ENCODE results near the gene ST6GALNAC4. TPM values are rescaled to one million over a fixed set of nuclear protein-coding genes. Genes with fewer than 3 reads are reported as not detected.

The ST6GALNAC4 gene
- total and polyA plus RNA-seq, 9 of the 15 experiments (the other 6 are each of a cell fraction or from before 2014, with no cell fraction given), result 2.6 to 43.1 (median 15.4) TPM

DNA sequence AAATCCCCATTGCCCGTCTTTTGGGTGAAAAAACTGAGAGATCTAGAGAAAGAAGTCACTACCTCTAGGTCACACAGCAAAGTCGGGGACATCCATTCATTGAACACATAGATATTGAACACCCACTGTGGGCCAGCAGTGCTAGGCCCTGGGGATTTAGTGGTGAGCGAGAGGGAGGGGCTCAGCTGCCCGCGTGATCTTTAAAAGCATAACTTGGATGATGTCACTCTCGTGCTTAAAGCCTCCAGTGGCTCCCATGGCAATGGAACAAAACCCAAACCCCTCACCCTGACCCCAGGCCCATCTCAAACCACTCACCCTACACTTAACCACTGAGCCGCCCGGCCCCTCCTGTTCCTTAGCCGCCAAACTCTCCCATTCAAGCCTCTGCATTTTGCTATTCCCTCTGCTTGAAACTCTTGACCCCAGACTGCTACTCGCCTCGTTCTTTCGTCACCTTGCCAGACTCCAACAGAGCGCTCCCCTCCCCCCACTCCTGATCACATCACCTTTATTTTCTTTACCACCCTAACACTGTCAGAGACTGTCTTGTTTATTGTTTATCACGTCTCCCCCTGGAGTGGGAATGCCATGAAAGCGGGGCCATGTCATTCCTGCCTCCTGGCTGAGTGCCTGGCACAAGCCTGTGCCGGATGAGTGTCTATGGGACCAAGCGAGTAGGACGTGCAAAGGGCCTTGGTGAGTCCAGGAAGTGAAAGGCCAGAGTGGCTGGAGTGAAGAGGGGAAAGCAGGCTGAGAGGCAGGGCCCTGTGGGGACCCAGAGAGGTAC lies 14.4 kb upstream of the ST6GALNAC4 start (continued):
- TF ChIP-seq POLR3A (IDR thresholded peaks at IDR 0.05; ENCODE audit: borderline replicate concordance, extremely low read depth, insufficient read depth, insufficient read length) (no peak), NR2C1 (IDR thresholded peaks at IDR 0.05) (no peak), NR2C1 (tag; IDR thresholded peaks at IDR 0.05) (no peak; the same call in none of the 2 replicates), NEUROD1 (IDR thresholded peaks at IDR 0.05; ENCODE audit: borderline replicate concordance, low read depth, low read length, partially characterized antibody) (peak; percentile 30), ZFX (CRISPR knock-in tag; IDR thresholded peaks at IDR 0.05) (peak; percentile 90), MEIS2 (IDR thresholded peaks at IDR 0.05; ENCODE audit: partially characterized antibody) (peak; percentile 53), ZNF695 (CRISPR knock-in tag; IDR thresholded peaks at IDR 0.05) (no peak), TRIM24 (IDR thresholded peaks at IDR 0.05) (peak in 1 of 2 experiments; percentile 40; a peak in 2 of 4 replicates), TFE3 (CRISPR knock-in tag; IDR thresholded peaks at IDR 0.05) (no peak), CTBP1 (IDR thresholded peaks at IDR 0.05; ENCODE audit: borderline replicate concordance) (peak; percentile 42; the same call in 1 of the 2 replicates), HDAC1 (IDR thresholded peaks at IDR 0.05) (peak in 1 of 2 experiments; percentile 66; a peak in 1 of 4 replicates), IRF2 (CRISPR knock-in tag; IDR thresholded peaks at IDR 0.05) (no peak), L3MBTL2 (IDR thresholded peaks at IDR 0.05) (peak; percentile 45), POU5F1 (IDR thresholded peaks at IDR 0.05; ENCODE audit: borderline replicate concordance, low read depth, low read length, partially characterized antibody) (no peak), HLTF (IDR thresholded peaks at IDR 0.05) (no peak; the same call in 1 of the 2 replicates), MTA3 (IDR thresholded peaks at IDR 0.05; ENCODE audit: borderline replicate concordance) (0 out of 2 replicates have a peak, but pooled peaks have one; percentile 61), NUFIP1 (IDR thresholded peaks at IDR 0.05; ENCODE audit: partially characterized antibody) (no peak)
- TF ChIP-seq, protein P1, sequence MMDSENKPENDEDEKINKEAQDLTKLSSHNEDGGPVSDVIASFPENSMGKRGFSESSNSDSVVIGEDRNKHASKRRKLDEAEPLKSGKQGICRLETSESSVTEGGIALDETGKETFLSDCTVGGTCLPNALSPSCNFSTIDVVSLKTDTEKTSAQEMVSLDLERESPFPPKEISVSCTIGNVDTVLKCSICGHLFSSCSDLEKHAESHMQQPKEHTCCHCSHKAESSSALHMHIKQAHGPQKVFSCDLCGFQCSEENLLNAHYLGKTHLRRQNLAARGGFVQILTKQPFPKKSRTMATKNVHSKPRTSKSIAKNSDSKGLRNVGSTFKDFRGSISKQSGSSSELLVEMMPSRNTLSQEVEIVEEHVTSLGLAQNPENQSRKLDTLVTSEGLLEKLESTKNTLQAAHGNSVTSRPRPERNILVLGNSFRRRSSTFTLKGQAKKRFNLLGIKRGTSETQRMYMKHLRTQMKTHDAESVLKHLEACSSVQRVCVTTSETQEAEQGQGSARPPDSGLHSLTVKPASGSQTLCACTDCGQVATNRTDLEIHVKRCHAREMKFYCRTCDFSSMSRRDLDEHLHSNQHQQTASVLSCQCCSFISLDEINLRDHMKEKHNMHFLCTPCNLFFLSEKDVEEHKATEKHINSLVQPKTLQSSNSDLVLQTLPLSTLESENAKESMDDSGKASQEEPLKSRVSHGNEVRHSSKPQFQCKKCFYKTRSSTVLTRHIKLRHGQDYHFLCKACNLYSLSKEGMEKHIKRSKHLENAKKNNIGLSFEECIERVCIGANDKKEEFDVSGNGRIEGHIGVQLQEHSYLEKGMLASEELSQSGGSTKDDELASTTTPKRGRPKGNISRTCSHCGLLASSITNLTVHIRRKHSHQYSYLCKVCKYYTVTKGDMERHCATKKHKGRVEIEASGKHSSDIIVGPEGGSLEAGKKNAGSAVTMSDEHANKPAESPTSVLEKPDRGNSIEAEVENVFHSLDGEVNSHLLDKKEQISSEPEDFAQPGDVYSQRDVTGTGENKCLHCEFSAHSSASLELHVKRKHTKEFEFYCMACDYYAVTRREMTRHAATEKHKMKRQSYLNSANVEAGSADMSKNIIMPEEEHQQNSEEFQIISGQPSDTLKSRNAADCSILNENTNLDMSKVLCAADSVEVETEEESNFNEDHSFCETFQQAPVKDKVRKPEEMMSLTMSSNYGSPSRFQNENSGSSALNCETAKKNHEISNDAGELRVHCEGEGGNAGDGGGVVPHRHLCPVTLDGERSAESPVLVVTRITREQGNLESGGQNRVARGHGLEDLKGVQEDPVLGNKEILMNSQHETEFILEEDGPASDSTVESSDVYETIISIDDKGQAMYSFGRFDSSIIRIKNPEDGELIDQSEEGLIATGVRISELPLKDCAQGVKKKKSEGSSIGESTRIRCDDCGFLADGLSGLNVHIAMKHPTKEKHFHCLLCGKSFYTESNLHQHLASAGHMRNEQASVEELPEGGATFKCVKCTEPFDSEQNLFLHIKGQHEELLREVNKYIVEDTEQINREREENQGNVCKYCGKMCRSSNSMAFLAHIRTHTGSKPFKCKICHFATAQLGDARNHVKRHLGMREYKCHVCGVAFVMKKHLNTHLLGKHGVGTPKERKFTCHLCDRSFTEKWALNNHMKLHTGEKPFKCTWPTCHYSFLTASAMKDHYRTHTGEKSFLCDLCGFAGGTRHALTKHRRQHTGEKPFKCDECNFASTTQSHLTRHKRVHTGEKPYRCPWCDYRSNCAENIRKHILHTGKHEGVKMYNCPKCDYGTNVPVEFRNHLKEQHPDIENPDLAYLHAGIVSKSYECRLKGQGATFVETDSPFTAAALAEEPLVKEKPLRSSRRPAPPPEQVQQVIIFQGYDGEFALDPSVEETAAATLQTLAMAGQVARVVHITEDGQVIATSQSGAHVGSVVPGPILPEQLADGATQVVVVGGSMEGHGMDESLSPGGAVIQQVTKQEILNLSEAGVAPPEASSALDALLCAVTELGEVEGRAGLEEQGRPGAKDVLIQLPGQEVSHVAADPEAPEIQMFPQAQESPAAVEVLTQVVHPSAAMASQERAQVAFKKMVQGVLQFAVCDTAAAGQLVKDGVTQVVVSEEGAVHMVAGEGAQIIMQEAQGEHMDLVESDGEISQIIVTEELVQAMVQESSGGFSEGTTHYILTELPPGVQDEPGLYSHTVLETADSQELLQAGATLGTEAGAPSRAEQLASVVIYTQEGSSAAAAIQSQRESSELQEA (IDR thresholded peaks at IDR 0.05; ENCODE audit: low read depth), result no peak
